CD4-positive, alpha-beta T cell treated with Interleukin-4 for 4 hours (primary cell): Measurements from ENCODE around the gene CNNM3.
"Not testable (repeated sequence)": the region's sequence is repeated elsewhere in the genome, so short reads cannot be mapped to it uniquely, and the experiment has no call there.

Source experiments
- DNase-seq: peaks from one replicate; pipeline ENCODE4 v3.0.0-alpha.2; 2020

CNNM3 gene

DNA sequence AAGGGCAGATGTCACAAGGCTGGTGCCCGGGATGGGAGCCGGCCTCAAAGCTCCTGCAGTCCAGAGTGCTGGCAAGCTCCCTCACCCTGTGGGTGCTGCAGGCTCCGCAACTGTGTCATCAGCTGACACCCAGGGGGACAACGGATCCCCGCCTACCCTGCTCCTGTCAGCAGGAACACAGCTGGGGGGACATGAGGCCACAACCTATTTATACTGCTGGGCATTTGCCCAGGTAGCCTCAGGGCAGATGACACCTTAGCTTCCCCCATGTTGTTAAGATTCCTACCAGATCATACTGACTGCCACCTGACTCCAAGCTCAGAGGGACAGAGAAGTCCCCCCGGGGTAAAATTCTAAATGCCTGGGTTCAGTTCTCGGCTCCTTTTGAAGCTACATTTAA is 26.5 kb downstream of the CNNM3 start:
- DNase-seq, result no peak

DNA sequence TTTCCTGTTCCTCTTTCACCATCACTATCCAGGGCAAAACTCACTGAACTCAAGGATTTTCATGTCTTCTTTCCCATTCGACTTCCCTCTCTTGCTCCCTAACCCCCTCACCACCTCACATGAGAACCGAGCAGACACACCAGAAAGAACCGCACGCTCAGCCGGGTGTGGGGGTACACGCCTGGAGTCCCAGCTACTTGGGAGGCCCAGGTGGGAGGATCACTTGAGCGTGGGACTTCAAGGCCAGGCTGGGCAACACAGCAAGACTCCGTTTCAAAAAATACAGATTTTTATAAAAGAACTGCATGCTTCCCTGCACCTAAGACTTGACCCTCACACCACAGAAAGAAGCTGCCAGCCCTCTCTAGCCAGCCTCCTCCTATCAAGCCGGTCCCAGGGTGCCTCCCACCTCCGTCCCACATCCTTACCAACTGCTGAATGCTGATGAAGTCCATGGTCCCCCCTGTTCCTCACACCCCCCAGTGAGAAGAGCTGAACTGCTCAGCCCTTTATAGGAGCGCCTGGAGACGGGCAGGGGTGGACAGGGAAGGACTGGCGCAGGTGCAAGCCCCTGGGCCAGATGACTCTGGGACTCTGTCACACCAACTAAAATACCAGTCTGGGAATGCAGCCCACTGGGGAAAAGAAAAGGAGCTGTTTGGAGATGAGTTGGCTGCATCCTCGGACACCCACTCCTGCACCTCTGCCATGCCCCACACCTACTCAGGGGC is 27.6 kb downstream of the CNNM3 start, which contains the start of gene ANKRD23:
Gene ANKRD23, minus strand, starts transcription at position 484 of the 731 bp plus-strand sequence. Its CDS starts 29 bp downstream, at position 455.
- no peak for DNase-seq

DNA sequence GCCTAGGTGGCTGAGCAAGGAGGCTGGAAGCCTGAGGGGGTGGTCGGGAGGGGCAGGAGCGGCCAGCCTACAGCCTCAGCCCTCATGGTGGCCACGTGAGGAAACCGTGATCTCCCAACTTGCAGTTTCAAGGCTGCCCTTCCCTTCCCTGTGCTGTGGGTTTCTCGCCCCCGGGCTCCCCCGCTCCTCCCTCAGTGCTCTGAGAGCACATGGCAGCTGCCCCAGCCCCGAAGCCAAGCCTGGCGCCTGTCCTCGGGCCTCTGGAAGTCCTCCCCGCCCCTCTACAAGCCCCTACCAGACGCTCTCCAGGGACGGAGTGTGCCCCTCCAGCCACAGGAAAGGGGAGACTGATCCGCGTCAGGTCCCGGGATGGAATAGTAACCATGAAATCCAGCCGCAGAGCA is 28.3 kb downstream of the CNNM3 start:
- no peak for DNase-seq

DNA sequence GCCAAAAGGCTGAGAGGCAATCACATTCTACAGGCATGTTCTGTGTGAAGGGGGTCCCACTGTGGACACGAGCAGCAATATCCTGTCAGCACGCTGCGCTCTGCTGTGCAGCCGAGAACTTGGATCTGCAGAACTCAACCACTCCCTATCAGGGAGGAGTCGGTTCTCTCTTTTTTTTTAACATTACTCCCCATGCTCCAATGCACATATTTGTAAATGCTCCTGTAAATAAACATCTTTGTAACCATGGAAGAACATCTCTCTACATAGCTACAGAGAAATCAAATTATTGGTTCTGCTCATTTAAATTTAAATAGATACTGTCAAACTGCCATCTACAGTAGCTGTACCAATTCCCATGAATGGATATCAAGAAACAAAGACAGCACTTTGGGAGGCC is 30.8 kb downstream of the CNNM3 start:
- DNase-seq, result no peak

DNA sequence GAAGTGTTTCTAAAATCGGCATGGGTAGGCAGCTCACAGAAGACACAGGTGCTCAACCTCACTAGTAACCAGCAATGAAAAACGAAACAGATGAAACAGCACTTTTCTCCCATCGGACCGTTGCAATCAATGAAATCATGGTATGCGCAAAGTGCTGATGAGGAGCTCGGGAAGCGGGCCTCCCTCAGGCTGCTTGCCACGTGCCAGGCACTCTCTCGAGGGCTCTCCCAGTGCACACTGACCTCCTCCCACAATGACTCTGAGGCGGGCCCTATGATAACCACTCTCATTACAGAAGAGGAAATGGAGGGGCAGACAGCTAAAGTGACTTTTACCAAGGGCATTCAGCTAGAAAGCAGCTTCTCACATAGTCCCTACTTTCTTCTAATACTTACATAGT is 31.5 kb downstream of the CNNM3 start:
- DNase-seq, result no peak

DNA sequence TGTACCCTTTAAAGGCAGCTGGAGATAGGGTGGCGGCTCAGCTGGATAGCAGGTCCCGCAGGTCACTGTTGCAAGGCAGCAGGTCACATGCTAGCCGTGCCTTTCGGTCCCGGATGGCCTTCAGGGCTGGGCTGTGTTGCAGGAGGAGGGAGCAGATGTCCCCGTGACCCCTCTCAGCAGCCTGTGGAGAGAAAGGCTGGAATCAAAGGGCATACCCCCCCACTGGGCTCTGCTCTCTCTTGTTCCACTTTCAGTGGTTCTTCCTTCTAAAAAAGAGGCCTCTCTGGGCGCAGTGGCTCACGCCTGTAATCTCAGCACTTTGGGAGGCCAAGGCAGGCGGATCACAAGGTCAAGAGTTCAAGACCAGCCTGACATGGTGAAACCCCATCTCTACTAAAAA is 32.2 kb downstream of the CNNM3 start:
- DNase-seq, result no peak

DNA sequence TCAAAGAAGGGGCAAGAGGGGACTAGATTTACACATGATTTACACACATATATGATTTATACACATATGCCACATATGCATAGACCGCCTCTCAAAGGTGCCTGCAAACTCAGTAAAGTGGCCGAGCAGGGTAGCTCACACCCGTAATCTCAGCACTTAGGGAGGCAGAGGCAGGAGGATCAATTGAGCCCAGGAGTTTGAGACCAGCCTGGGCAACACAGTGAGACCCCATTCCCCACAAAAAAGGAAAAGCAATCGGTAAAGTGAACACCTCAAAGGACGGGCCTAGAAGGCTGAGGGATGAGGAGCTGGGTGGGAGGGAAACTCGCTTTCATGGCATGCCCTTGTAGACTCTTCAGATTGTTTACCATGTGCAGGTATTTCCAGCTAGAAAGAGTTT is 36.6 kb downstream of the CNNM3 start:
- no peak for DNase-seq

DNA sequence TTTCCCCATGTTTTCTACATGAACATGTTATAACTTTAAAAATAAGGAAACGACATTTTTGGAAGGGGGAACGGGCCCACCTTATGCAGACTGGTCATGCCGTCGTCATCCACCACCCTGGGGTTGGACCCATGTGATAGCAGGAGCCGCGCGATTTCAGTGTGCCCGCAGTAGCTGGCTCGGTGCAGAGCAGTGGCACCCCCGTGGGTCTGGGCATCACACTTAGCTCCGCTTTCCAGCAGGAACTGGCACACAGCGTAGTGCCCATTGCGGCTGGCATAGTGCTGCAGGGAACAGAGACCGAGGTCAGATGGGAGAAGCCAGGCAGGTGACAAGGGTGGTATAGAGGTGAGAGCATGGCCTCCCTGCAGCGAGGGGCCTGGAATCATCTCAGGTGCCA is 37.3 kb downstream of the CNNM3 start:
- no peak for DNase-seq

DNA sequence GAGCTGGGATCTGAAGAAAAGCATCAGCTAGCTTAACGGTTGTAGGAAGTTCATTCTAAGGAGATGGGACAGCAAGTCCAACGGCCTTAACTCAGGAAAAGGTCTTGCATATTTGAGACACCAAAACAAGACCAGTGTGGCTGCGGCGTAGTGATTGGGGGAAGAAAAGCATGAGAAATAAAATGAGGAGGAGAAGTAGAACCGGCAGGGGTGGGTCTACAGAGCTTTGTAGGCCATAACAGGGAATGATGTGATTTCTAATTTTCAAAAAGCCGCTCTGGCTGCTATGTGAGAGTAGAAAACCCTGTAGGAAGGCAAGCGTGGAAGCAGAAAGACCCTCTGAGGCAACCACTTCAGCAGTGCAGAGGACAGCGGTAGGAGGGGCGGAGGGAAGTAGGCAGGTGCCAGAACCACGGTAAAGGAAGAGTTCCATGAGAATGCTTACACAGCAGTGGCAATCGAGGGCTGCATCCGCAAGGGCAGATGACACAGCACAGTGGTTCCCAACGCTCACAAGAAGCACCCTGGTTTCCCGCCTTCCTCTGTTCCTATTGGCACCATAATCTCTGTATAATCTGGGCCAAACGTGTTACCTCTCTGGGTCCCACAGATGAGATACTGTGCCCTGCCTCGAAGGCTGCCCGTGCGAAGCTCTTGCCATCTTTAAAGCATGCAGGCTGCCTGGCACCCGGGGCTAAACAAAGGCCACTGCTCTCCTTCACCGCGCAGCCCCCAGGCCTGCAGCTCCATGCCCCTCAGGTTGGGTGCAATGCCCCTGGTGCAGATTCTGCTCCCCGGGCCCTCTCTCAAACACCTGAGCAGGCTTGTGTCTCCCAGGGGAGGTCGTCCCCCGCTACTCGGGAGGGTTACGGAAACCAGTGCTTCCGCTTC is 41.0 kb downstream of the CNNM3 start:
- DNase-seq, result peak; percentile 27

DNA sequence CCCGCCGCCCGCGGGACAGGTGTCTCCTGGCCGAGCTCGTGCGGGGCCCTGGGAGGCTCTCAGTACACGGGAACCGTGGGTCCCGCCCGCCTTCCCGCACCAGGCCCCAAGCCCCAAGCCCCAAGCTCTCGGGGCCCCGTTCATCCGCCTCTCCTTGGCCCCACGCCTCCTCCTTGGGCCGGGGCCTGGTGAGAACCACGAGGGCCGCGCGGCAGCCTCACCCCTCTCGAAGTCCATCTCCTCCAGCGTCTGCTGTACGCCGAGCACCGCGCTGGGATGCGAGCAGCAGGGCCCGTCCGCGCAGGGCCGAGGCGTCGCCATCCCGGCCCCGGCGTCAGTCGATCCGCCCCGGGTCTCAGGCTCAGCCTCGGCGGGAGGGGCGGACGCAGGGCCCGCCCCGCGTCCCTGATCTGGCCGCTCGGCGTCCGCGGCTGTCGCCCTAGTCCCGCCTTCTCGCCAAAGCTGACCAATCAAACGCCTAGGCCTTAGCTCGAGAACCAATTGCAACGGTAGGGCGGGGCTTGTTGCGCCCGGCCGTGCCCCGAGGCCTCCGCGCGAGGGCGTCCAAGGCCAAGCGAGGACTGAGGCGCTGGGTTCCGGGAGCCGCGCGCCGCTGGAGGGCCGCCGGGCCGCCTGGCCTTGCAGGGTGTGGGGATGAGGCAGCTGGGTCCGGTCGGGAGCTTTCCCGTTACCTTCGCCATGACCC is 41.8 kb downstream of the CNNM3 start, which contains the start of gene ANKRD39:
Gene ANKRD39, minus strand, starts transcription at position 350 of the 706 bp plus-strand sequence. Its CDS starts 29 bp downstream, at position 321.
- peak; percentile 97 for DNase-seq

DNA sequence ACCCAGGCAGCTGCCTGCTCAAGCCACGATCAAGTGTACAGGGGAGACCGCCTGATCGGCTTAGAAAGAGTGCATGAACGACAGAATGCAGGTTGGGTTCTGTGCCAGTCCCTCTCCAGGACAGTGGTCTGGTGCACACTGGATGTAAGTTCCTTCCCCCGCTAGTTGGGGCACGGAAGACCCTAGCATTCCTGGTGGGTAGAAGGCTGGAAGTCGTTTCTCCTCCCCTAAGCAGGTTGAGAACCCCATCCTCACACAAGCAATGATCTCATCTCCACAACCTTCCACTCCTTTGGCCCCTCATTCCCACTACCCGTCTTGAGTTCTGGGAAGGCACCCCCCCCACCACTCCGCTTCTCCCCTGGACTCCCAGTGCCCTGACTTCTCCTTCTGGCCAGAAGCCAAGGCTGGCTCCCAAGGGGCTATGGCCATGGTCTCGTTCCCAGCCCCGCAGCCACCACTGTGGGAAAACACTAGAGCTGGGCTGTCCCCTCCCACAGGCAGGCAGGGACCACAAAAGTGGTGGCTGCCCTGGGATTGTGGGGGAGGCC is 43.1 kb downstream of the CNNM3 start:
- DNase-seq, result no peak

DNA sequence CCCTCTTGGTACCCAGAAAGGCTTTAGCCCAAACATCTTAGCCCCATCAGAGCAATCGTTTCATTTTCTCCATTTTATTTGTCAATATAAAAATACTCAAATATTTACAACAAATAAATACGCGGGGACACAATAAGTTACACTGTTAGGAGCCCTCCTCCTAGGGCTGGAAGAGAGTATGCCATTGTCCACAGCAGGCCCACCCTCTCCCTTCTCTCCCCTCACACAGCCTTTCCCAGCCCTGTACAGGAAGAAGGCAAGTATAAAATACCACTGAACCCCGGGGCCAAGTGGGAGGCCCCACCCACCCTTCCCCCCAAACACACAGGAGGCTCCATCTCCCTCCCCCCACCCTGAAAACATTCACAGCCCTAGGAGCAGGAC is 43.6 kb downstream of the CNNM3 start:
- no peak for DNase-seq

DNA sequence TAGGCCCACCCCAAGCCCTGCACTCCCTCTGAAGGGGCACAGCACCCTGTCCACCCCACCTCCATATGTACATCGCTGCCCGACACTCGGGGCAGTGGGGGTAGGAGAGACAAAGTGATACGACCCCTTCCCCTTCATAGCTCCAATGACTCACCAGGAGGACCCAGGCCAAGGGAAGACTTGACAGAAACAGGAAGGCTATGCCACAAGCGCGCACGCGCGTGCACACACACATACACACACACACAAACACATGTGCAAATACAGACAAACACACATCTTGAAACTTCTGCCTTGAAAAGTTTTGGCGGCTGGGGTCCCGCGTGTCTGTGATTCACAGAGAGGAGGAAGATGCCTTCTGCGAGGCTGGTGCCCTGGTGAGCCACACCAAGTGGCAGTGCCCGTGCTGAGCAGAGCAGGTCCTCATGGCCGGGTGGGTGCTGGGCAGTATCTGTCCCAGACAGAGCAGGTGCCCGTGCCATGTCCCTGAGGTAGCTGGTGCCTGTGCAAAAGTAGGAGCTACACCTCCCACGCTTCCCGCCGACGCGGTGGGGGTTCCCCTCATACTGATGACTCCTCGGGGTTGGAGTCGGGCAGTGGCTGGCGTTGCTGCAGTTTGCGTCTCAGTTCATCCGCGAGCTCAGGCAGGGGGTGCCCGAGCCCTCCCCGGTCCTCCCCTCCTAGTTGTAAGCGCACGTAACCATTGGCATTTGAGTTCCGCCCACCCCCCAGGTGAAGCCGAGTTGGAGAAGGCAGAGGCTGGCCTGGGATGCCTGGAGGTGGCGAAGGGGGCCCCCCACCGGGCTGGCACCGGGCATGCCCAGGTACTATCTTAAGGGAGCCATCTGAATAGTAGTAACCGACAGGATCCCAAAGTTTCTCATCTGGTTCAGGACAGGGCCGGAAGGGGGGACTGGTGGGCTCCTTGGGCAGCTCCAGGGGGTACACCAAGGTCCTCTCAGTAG is 44.3 kb downstream of the CNNM3 start:
- peak; percentile 43 for DNase-seq

DNA sequence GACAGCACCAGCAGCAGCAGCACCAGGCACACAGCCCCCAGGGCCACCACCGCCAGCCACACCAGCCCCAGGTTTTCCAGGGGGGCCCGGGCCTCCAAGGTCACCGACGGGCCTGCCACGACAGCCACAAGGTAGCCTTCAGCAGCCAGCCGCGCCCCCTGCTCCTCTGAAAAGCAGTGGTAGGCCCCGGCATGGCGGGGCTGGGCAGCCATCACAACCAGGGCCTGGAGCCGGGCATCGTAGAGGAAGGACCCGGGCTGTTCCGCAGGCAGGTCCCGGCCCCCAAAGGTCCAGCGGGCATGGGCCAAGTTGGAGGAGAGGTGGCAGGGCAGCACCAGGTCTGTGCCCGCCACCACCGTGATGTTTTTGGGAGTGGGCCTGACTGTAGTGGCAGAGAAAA is 45.0 kb downstream of the CNNM3 start:
- no peak for DNase-seq

DNA sequence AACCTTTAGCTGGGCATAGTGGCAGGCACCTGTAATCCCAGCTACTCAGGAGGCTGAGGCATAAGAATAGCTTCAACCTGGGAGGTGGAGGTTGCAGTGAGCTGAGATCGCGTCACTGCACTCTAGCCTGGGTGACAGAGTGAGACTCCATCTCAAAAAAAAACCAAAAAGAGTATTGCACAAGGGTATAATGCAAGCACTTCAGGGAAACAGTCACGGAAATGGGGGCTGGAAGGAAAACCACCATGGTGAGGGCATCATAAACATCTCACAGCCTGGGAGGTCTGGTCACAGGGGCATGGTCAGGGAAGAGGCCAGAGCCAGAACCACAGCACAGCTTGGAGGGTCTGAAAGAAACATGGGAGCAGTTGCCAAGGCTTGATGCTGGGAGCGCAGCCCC is 47.0 kb downstream of the CNNM3 start:
- not testable (repeated sequence) for DNase-seq

DNA sequence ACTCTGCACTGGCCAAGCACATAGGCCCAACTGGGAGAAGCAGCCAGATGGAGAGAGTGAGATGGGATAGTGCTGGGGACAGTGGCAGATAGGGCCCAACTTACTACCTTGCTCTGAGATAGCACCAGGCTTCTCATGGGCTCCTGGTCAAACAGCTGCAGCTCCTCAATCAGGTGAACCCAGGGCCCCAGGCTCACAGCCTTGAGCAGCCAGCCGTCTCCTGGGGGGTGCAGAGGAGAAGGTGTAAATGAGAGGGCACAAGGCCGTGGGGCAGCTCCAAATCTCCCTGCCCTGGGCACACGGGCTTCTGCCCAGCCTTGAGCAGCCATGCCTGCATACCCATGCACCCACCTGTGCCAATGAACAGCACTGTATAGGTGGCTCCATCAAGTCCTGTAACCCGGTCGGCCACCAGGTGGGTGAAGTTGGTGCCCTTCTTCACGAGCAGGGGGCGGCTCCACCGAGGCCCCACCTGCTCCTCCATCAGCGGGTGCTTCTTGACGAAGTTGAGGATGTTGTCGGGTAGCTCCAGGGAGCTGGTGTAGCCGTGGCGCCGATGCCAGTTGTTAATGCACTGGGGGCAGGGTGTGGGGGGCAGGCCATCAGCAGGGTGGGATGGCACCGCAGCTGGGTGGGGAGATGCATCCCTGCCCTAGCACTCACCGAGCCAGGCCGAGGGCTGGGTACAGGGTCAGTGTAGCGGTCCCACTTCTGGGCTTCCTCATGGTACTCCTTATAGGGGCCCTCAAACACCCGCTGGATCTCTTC is 47.7 kb downstream of the CNNM3 start:
- no peak for DNase-seq

DNA sequence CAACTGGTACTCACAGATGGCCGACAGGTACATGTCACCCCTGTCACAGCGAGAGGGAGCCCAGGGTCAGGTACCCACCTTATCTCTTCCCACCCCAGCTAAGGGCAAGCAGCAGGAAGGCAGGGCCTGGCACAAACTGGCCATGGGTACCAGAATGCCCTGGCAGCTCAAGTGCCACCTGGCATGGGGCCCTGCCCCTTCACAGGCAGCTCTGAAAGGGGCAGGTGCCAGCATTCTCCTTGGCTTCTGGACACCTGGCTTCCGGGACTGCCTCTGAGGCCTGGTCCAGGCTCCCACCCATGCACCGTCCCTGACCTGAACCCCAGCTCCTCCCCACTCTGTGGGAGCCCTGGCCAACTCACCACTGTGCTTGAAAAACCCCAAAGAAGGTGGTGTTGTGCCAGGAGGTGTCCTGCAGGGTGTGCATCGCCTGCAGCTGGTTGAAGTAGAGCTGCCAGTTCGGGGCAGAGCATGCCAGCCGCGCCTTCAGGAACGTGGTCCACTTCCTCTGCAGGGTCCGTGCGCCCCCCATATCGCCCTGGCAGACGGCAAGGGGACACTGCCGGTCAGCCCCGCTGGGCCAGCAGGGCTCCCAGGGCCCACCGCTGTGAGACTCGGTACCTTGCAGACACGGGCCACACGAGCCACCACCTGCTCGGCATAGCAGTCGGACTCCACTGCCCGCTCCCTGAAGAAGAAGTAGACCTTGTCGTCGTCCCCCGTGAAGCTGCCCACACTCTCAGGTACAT is 48.4 kb downstream of the CNNM3 start:
- no peak for DNase-seq

DNA sequence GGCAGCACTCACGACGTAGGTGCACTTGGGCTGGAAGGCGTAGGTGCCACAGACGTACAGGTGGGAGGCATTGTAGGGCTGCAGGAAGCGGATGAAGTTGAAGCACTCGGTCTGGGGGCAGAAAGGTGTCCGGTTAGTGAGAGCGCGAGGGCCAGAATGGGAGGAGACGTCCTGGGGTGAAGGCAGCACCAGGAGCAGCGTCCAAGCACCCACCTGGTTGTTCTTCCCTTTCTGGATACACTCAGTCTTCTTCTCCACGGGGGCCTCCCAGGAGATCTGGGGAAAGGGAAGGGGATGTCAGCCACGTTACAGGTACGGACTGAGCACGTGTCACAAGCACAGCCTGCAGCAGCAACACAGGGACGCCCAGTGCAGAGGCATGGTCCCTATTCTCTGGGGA is 49.6 kb downstream of the CNNM3 start:
- DNase-seq, result no peak

DNA sequence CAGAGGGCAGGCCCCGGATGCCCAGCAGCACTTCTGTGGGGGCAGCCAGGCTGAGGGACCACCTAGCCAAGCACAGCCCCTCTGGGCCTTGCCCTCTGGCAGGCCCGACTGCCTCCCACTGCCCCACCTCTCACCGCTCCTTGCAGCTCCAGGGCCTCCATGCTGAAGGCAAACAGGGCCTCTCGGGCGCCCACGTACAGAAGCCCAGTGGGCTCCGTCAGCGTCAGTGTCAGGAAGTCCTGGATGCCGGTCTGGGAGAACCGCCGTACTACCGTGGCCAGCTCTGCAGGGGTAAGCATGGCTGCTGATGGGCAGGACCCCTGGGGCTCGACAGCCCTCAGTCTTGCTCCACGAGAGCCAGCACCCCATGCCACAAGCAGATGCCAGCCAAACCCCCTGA is 50.1 kb downstream of the CNNM3 start:
- DNase-seq, result no peak

DNA sequence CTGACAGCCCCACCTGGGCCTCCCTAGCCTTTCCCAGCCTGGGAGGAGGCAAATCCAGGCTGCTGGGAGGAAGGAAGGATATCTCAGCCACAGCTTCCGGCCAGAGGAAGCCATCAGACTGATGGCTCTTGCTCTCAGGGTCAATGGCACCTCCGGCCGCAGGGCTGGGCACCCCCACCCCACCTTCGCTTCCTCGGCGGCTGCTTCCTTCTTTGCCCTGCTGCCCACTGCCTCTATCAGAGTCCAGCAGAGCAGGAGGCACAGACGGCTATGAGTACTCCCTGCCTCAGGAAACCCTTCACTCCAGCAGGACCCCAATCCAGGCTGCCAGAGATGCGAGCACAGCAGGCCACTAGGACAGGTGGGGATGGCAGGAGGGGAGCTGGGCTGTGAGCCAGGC is 50.5 kb downstream of the CNNM3 start:
- DNase-seq, result no peak
